HG03064 (cell line): Measurements from ENCODE around the gene MAML3.

Experiments
- ATAC-seq: cut with Tn5 transposase; IDR thresholded peaks from one replicate; pipeline ENCODE4 v1.9.1; 2021; ENCODE audit warnings: low read depth; ENCODE audit not compliant: unreplicated experiment

The MAML3 gene

GRCh38 chr4:140153718-140154571 lies at the start of gene MAML3:
TSS of gene MAML3 (minus strand) at chr4:140154184. CDS start at chr4:140153327, 857 bp downstream.
- ATAC-seq: no peak

- ATAC-seq: no peak
Observed at GRCh38 chr4:140198942-140199341, 45.0 kb upstream of the MAML3 start.

GRCh38 chr4:140195806-140196205 lies 41.8 kb upstream of the MAML3 start:
- ATAC-seq: no peak

- no peak for ATAC-seq
Observed at GRCh38 chr4:140189805-140190204, 35.8 kb upstream of the MAML3 start.

GRCh38 chr4:140188975-140189374 lies 35.0 kb upstream of the MAML3 start:
- ATAC-seq: no peak

- no peak for ATAC-seq
Observed at GRCh38 chr4:140187316-140187695, 33.3 kb upstream of the MAML3 start.

- no peak for ATAC-seq
Observed at GRCh38 chr4:140186651-140187315, 32.8 kb upstream of the MAML3 start.

- no peak for ATAC-seq
Observed at GRCh38 chr4:140186082-140186438, 32.1 kb upstream of the MAML3 start.

- no peak for ATAC-seq
Observed at GRCh38 chr4:140185412-140186081, 31.6 kb upstream of the MAML3 start.

GRCh38 chr4:140183270-140183669 lies 29.3 kb upstream of the MAML3 start:
- ATAC-seq: no peak

GRCh38 chr4:140180577-140180976 lies 26.6 kb upstream of the MAML3 start:
- no peak for ATAC-seq

- no peak for ATAC-seq
Observed at GRCh38 chr4:140176735-140177134, 22.8 kb upstream of the MAML3 start.

- ATAC-seq: no peak
Observed at GRCh38 chr4:140174543-140174942, 20.6 kb upstream of the MAML3 start.

- ATAC-seq: no peak
Observed at GRCh38 chr4:140172960-140173359, 19.0 kb upstream of the MAML3 start.

- no peak for ATAC-seq
Observed at GRCh38 chr4:140170299-140170698, 16.3 kb upstream of the MAML3 start.

GRCh38 chr4:140168936-140169335 lies 15.0 kb upstream of the MAML3 start:
- ATAC-seq: no peak

GRCh38 chr4:140168474-140168873 lies 14.5 kb upstream of the MAML3 start:
- ATAC-seq: no peak

GRCh38 chr4:140163029-140163810 lies 9.2 kb upstream of the MAML3 start:
- no peak for ATAC-seq

- ATAC-seq: no peak
Observed at GRCh38 chr4:140162596-140162995, 8.6 kb upstream of the MAML3 start.

- no peak for ATAC-seq
Observed at GRCh38 chr4:140158365-140159030, 4.5 kb upstream of the MAML3 start.
